Measurements from ENCODE around the gene SLC15A5.

The SLC15A5 gene

GRCh38 chr12:16175840-16176239, 101.6 kb downstream of the SLC15A5 start:
- no peak for DNase-seq (ENCODE audit: low spot score)

GRCh38 chr12:16174282-16174681, 103.2 kb downstream of the SLC15A5 start:
- DNase-seq (ENCODE audit: low spot score): no peak

- DNase-seq (ENCODE audit: low spot score): no peak
These were observed 106.1 kb downstream of the SLC15A5 start for GRCh38 chr12:16171348-16171747.

GRCh38 chr12:16168078-16168477, 109.4 kb downstream of the SLC15A5 start:
- no peak for DNase-seq (ENCODE audit: low spot score)

GRCh38 chr12:16166563-16167470, 110.7 kb downstream of the SLC15A5 start:
- DNase-seq (ENCODE audit: low spot score): no peak

- peak; percentile 54 for DNase-seq (ENCODE audit: low spot score)
These were observed 112.0 kb downstream of the SLC15A5 start for GRCh38 chr12:16165506-16165905.

- DNase-seq (ENCODE audit: low spot score): no peak
These were observed 113.6 kb downstream of the SLC15A5 start for GRCh38 chr12:16163901-16164300.

GRCh38 chr12:16163146-16163545, 114.3 kb downstream of the SLC15A5 start:
- no peak for DNase-seq (ENCODE audit: low spot score)

- no peak for DNase-seq (ENCODE audit: low spot score)
These were observed 117.9 kb downstream of the SLC15A5 start for GRCh38 chr12:16159571-16159970.

- no peak for DNase-seq (ENCODE audit: low spot score)
These were observed 119.4 kb downstream of the SLC15A5 start for GRCh38 chr12:16158050-16158449.

- no peak for DNase-seq (ENCODE audit: low spot score)
These were observed 121.5 kb downstream of the SLC15A5 start for GRCh38 chr12:16155938-16156337.

- DNase-seq (ENCODE audit: low spot score): no peak
These were observed 122.5 kb downstream of the SLC15A5 start for GRCh38 chr12:16154990-16155389.

- DNase-seq (ENCODE audit: low spot score): no peak
These were observed 124.4 kb downstream of the SLC15A5 start for GRCh38 chr12:16152885-16153673.

GRCh38 chr12:16150276-16150675, 127.2 kb downstream of the SLC15A5 start:
- no peak for DNase-seq (ENCODE audit: low spot score)

- no peak for DNase-seq (ENCODE audit: low spot score)
These were observed 128.5 kb downstream of the SLC15A5 start for GRCh38 chr12:16148938-16149337.

Data from iPS-NIHi11 (cell line).